ENCODE results near the gene HRH3. TPM values are rescaled to one million over a fixed set of nuclear protein-coding genes. Genes with fewer than 3 reads are reported as not detected.

HRH3 gene
- total RNA-seq, 6 donors from 2014 or later = not detected

DNA sequence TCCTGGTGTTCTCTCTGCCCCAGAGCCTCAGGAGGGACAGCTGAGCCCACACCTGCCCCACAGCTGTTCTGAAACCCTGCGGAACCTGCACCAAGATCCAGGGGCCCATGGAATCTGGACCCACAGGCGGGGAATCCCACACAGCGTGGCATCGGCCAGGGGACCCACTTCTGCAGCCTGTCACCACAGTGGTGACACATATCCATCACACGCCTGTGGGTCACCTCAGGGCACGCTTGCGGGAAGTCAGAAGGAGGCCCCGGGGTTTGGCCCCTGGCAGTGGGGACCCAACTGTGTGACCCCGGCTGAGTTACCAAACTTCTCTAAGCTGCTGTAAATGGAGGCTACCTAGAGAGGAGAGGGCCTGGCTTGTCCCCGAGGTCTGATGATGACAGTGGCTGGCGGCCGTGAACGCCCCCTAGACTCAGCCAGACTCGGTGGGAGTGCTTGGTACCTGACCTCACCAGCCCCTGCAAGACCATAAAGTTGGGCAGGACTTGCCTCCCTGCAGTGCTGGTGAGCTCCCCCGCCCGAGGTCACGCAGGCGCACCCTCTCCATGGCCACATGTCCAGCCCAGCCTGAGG lies 2.3 kb upstream of the HRH3 start:
- Histone ChIP-seq H3K9me3 (no peaks in the 10 kb centered on the region), H3K4me3 (no peak overlapping the region), H3K27me3 (peaks cover 0 to 55% (median 26%) of the 10 kb centered on the region in 4 donors), H3K27ac (no peak overlapping the region), H3K4me1 (peaks cover 10 to 22% (median 16%) of the 10 kb centered on the region in 4 donors), H3K36me3 (no peaks in the 10 kb centered on the region)
- DNase-seq (peak in 1 of 2 donors; percentile 56), ATAC-seq (ENCODE audit: low FRiP score in 2 of 2) (no peak)
- WGBS, 2 donors = 83 to 89% methylated on average over 6 to 18 of the region's 18 CpGs
- TF ChIP-seq POLR2A (IDR thresholded peaks at IDR 0.05) = no peak
- TF ChIP-seq POLR2AphosphoS5 (IDR thresholded peaks at IDR 0.05) = no peak
- TF ChIP-seq, protein P1, sequence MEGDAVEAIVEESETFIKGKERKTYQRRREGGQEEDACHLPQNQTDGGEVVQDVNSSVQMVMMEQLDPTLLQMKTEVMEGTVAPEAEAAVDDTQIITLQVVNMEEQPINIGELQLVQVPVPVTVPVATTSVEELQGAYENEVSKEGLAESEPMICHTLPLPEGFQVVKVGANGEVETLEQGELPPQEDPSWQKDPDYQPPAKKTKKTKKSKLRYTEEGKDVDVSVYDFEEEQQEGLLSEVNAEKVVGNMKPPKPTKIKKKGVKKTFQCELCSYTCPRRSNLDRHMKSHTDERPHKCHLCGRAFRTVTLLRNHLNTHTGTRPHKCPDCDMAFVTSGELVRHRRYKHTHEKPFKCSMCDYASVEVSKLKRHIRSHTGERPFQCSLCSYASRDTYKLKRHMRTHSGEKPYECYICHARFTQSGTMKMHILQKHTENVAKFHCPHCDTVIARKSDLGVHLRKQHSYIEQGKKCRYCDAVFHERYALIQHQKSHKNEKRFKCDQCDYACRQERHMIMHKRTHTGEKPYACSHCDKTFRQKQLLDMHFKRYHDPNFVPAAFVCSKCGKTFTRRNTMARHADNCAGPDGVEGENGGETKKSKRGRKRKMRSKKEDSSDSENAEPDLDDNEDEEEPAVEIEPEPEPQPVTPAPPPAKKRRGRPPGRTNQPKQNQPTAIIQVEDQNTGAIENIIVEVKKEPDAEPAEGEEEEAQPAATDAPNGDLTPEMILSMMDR (IDR thresholded peaks at IDR 0.05) = no peak
- no peak for TF ChIP-seq EP300 (IDR thresholded peaks at IDR 0.05)

DNA sequence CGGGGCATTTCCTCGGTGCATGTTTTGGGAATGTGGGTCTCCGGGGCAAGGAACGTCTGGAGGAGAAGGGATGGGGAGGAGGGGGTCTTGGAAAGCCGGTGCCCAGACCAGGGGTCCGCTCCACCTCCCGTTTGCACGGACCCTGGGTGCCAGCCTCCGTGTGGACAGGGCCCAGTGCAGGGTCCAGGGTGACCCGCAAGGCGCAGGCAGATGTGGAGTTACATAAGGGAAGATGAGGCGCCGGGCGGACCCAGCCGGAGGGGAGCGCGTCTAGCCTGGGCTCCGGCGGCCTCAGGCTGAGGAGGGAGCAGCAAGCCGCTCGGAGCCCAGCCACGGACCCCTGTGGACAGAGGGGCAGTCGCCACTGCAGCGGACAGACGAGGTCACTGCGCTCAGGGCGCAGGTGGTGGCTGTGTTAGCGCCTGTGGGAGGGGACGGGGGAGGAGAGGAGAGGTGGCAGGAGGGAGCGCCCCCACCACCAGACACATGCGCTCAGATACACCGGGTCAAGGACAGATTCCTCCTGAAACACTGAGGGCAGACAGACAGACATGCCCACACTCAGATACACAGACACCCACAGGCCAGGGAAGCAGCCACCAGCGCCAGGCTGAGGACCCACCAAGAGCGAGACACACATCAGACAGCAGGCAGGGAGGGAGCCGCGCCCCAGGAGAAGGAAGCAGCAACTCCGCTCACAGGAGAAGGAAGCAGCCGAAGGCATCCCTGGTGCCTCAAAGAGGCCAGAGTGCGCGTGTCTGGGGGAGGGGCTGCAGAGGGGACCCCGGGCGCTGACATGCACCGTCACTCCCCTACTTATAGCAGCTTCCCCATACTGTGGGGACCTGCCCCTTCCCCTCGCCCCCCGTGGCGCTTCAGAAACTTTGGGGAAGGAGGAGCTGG lies 839 bp upstream of the HRH3 start:
- 4 to 6% methylated on average over 12 to 42 of the region's 46 CpGs for WGBS, 2 donors
- DNase-seq = peak in 1 of 2 donors; percentile 70

DNA sequence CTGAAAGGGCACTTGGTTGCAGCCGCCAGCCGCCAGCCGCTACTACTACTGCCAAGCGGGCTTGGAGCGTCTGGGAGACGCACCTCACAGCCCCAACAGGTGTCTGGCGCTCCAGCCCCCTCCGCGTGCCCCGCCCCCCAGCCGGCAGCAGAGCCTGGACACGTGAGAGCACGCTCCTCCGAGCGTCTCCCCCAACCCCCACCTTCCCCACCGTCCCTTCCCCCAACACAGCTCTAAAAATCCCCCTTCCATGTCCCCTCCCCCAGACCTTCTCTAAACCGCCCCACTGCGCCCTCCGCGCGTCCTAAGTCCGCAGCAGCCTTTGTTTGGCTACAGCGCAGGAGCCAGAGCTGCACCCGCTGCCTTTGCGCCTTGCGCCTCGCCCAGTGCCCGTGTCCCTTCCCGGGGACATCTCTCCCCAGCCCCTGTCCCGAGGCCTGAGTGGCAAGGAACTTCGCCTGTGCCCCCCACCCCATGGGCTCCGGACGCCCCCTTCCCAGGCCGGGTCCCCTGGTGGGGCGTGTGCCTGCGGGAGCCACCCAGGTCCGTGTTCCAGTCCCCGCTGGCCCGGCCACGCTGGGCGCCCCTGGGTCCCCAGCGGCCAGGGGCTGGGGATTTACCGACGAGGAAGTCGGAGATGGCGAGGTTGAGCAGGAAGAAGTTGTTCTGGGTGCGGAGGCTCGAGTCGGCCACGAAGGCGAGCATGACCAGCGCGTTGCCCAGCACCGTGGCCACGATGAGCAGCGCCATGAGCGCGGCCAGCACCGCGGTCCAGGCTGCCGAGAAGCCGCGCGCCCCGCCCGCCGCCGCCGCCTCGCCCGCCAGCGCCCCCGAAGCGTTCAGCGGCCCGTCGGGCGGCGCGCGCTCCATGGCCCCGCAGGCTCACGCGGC lies 732 bp downstream of the HRH3 start:
- 1 to 2% methylated on average over 10 to 21 of the region's 84 CpGs for WGBS, 2 donors
- Histone ChIP-seq H3K9me3 (no peaks in the 10 kb centered on the region), H3K4me3 (peak overlapping the region in 3 of 4 donors; percentile 39 to 49 (median 47)), H3K27me3 (peaks cover 0 to 67% (median 28%) of the 10 kb centered on the region in 4 donors), H3K36me3 (no peaks in the 10 kb centered on the region), H3K4me1 (peaks cover 10 to 22% (median 16%) of the 10 kb centered on the region in 4 donors), H3K27ac (no peak overlapping the region)
- ATAC-seq (ENCODE audit: low FRiP score in 2 of 2) (no peak), DNase-seq (peak in 1 of 2 donors; percentile 76)
- TF ChIP-seq POLR2AphosphoS5 (IDR thresholded peaks at IDR 0.05) (no peak), POLR2A (IDR thresholded peaks at IDR 0.05) (no peak), EP300 (IDR thresholded peaks at IDR 0.05) (no peak)
- TF ChIP-seq, protein P1 (IDR thresholded peaks at IDR 0.05) = no peak

More for the DNA sequence above, 839 bp upstream of the HRH3 start:
- Histone ChIP-seq H3K36me3 (no peaks in the 10 kb centered on the region), H3K4me1 (peaks cover 10 to 22% (median 16%) of the 10 kb centered on the region in 4 donors), H3K9me3 (no peaks in the 10 kb centered on the region), H3K27me3 (peaks cover 0 to 67% (median 28%) of the 10 kb centered on the region in 4 donors), H3K4me3 (peak overlapping the region in 2 of 4 donors; percentile 19 to 47), H3K27ac (no peak overlapping the region)
- ATAC-seq (ENCODE audit: low FRiP score in 2 of 2) = no peak
- TF ChIP-seq POLR2AphosphoS5 (IDR thresholded peaks at IDR 0.05) (no peak), EP300 (IDR thresholded peaks at IDR 0.05) (no peak)

DNA sequence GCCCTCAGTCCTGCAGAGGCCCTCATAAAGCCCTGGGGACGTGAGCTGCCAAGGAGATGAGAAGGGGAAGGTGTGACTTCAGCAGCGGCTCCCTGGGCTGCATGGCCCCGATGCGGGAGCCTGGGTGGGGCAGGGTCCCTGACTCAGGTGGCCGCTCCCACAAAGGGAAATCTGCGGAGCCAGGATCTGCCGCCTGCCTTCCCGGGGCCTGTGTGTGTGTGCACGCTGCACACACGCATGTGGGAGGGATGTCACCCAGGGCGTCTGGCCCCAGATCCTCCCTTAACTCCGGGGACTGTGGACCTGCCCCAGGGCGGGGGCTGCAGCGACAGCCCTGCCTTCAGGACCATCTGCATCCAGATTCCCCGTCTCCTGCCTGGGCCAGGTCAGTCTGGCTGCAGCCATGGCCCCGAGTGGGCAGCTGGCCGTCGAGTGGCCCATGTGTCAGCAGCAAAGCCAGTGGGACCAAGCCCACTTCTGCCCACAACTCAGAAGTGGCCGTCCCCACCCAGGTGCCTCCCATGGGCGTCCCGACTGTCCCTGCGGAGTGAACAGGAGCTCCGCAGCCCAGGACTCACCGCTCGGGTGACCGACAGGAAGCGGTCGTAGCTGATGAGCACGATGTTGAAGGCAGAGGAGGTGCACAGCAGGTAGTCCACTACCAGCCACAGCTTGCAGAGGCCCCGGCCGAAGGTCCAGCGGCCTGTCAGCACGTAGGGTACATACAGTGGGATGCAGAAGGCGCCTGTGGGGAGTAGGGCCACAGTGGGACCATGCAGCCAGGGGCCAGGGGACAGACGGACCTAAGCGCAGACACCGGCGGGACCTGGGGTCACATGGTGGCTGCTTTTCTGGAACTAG lies 1.9 kb downstream of the HRH3 start:
- 58 to 63% methylated on average over 15 to 30 of the region's 38 CpGs for WGBS, 2 donors
- Histone ChIP-seq H3K4me3 (no peak overlapping the region), H3K27ac (no peak overlapping the region), H3K27me3 (peaks cover 0 to 67% (median 29%) of the 10 kb centered on the region in 4 donors), H3K36me3 (no peaks in the 10 kb centered on the region), H3K4me1 (peaks cover 10 to 22% (median 16%) of the 10 kb centered on the region in 4 donors), H3K9me3 (no peaks in the 10 kb centered on the region)
- DNase-seq (peak in 1 of 2 donors; percentile 64), ATAC-seq (ENCODE audit: low FRiP score in 2 of 2) (no peak)
- TF ChIP-seq POLR2AphosphoS5 (IDR thresholded peaks at IDR 0.05) (no peak), POLR2A (IDR thresholded peaks at IDR 0.05) (no peak), EP300 (IDR thresholded peaks at IDR 0.05) (no peak)
- TF ChIP-seq, protein P1 (IDR thresholded peaks at IDR 0.05) = no peak
